Mucosa of descending colon (tissue), 3 donors: ENCODE results near the gene DDAH1. TPM values are rescaled to one million over a fixed set of nuclear protein-coding genes. Genes with fewer than 3 reads are reported as not detected.

ENCODE experiments used
- ATAC-seq: fragments of 200-7000 bp; cut with Tn5 transposase; one replicate; pipeline ENCODE4 v1.9.1; 2020; ENCODE audit warnings: mild to moderate bottlenecking, moderate library complexity
- DNase-seq, 3 donors: peaks; one replicate each; pipeline ENCODE4 v3.0.0-alpha.2; 2020
- H3K36me3 ChIP-seq: fragments of 200-600 bp; one replicate; pipeline ENCODE4 v1.8.0; 2021; ENCODE audit warnings: low read depth, mild to moderate bottlenecking
- H3K4me1 ChIP-seq: fragments of 200-600 bp; one replicate; pipeline ENCODE4 v1.8.0; 2021; ENCODE audit warnings: low read depth, mild to moderate bottlenecking
- H3K4me3 ChIP-seq: fragments of 200-600 bp; one replicate; pipeline ENCODE4 v1.8.0; 2021; ENCODE audit warnings: mild to moderate bottlenecking
- H3K9me3 ChIP-seq: fragments of 200-600 bp; one replicate; pipeline ENCODE4 v1.8.0; 2021; ENCODE audit warnings: mild to moderate bottlenecking
- intact Hi-C, 2 donors: fragments of 100-400 bp; cut with DNase I in 1 of 2; cut with micrococcal nuclease in 1 of 2; formaldehyde crosslinking; loops; one replicate each; pipeline versions ENCODE4 v1.11.0 to v1.11.1; 2022; cut with DNase I, micrococcal nuclease
- total RNA-seq, 3 donors: library from RNA; stranded (reverse); fragmentation: NEBNext Ultra II Directional in 2 of 3; extraction: Animal tissue kit (Norgen Biotek cat#: 25700) in 2 of 3; gene quantifications; one replicate each; pipeline versions ENCODE4 v1.2.1 to v1.2.4, GENCODE V29; 2021 to 2023
- TF ChIP-seq, protein P1 (sequence below): fragments of 200-600 bp; IDR thresholded peaks from one replicate; pipeline ENCODE4 v1.8.0; 2022; ENCODE audit warnings: antibody characterized with exemption, mild to moderate bottlenecking
- donor health status: DM: no; HTN: no; CAD: no; lungs with moderate emphysema.
- donor health status: DM: no; HTN: no; CAD: no.
- donor health status: DM: no; HTN: yes; CAD: no.

The DDAH1 gene
- total RNA-seq, 3 donors from 2014 or later = 45.9 to 86.3 (median 74.1) TPM

DNA sequence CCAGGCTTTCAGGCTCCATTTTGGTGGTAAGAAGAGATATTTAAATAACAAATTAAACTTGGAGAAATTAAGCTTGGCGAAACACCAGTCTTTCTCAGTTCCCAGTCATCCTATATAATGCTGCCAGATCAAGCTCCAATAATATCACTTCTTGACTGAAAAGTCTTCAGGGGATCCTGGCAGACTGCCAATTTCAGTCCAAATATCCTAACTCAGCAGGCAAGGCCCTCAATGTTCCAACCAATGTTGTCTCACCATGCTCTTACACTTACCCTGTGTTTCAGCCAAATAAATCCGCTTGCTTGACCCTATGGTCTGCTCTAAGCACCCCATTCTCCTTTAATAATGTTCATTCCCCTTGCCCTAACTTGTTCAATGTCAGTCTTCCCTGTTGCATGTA is 148.6 kb downstream of the DDAH1 start:
- DNase-seq (no peak), ATAC-seq (no peak)
- Histone ChIP-seq H3K4me1 (no peaks in the 10 kb centered on the region), H3K9me3 (no peaks in the 10 kb centered on the region), H3K36me3 (no peaks in the 10 kb centered on the region), H3K4me3 (no peak overlapping the region)
- intact Hi-C loops = loop anchor here in 1 of 2 donors (10.0 kb wide), 1 partner anchor 268 kb away; the partner anchor contains the start of gene CCN1
- TF ChIP-seq, protein P1, sequence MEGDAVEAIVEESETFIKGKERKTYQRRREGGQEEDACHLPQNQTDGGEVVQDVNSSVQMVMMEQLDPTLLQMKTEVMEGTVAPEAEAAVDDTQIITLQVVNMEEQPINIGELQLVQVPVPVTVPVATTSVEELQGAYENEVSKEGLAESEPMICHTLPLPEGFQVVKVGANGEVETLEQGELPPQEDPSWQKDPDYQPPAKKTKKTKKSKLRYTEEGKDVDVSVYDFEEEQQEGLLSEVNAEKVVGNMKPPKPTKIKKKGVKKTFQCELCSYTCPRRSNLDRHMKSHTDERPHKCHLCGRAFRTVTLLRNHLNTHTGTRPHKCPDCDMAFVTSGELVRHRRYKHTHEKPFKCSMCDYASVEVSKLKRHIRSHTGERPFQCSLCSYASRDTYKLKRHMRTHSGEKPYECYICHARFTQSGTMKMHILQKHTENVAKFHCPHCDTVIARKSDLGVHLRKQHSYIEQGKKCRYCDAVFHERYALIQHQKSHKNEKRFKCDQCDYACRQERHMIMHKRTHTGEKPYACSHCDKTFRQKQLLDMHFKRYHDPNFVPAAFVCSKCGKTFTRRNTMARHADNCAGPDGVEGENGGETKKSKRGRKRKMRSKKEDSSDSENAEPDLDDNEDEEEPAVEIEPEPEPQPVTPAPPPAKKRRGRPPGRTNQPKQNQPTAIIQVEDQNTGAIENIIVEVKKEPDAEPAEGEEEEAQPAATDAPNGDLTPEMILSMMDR = no peak

DNA sequence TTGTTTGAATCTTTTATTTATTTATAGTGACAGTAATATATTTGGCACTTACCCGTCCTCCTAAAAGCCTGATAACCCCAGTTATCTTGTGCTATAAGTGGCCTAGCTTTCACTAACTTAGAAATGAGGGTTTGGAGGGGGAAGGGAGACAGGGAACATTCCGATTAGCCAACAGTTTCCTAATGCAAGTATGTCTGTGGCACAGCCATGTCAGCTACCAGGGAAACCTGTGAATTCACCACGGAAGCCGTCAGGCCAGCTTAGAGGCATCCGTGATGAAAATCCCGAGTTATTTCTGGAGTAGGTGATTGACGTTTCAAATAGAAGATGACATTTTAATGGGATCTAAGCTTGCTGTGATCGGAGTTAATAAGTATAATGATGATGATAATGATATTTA is 149.2 kb downstream of the DDAH1 start:
- Histone ChIP-seq H3K36me3 (no peaks in the 10 kb centered on the region), H3K4me3 (no peak overlapping the region), H3K4me1 (no peaks in the 10 kb centered on the region), H3K9me3 (no peaks in the 10 kb centered on the region)
- intact Hi-C loops = loop anchor here in 1 of 2 donors (10.0 kb wide), 1 partner anchor 269 kb away; the partner anchor contains the start of gene CCN1
- ATAC-seq (no peak), DNase-seq (no peak)
- TF ChIP-seq, protein P1 = no peak

DNA sequence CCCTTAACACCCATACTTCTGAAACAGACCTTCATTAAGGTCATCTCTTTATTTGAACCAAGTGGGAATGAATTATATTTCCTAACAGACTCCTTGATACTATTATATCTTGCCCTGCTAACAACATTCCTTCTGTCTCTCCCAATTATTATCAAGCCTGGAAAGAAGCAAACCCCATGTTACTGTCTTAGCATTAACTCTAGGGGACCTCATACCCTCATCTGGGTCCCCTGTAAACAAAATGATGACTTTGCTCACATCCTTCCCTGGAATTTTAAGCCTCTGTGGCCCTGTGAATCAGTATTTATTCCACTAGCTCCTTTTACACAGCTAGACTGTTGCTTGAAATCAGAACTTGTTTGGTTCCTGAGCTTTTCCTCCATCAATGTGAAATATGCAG is 150.2 kb downstream of the DDAH1 start:
- no peaks in the 10 kb centered on the region for H3K9me3 ChIP-seq
- intact Hi-C loops = loop anchor here in 1 of 2 donors (10.0 kb wide), 1 partner anchor 270 kb away; the partner anchor contains the start of gene CCN1
- no peak for ATAC-seq
- H3K36me3 ChIP-seq = no peaks in the 10 kb centered on the region
- H3K4me1 ChIP-seq = no peaks in the 10 kb centered on the region
- no peak for DNase-seq
- TF ChIP-seq, protein P1 = no peak
- H3K4me3 ChIP-seq = no peak overlapping the region

- Histone ChIP-seq H3K9me3 (no peaks in the 10 kb centered on the region), H3K4me1 (no peaks in the 10 kb centered on the region), H3K36me3 (no peaks in the 10 kb centered on the region), H3K4me3 (no peak overlapping the region)
- TF ChIP-seq, protein P1 = no peak
- DNase-seq (no peak), ATAC-seq (peak; percentile 39)
- intact Hi-C loops = loop anchor here in 1 of 2 donors (10.0 kb wide), 1 partner anchor 271 kb away; the partner anchor contains the start of gene CCN1
These were observed 150.9 kb downstream of the DDAH1 start for GRCh38 chr1:85313888-85314696.

DNA sequence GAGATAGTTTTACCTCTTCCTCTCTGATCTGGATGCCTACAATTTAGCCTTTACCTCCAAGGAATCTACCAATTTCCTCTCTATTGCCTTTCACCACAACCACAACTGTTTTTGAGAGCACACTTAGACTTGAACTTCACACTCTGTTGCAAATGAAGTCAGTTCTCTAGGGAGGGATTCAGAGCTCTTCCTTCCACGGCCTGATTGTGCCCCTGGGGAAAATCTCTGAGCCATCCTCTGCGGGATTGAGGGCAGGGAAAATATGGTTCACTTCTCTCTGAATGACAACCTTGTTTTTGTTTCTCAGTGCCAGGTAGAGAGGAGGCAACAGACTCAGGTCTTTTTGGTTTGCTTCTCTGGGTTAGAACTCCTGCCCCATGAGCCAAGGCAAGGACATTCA is 153.1 kb downstream of the DDAH1 start:
- H3K36me3 ChIP-seq = no peaks in the 10 kb centered on the region

More for the DNA sequence above, 153.1 kb downstream of the DDAH1 start:
- intact Hi-C loops = loop anchor here in 1 of 2 donors (10.0 kb wide), 1 partner anchor 273 kb away; the partner anchor contains the start of gene CCN1
- DNase-seq (no peak), ATAC-seq (no peak)
- peaks cover 8% of the 10 kb centered on the region for H3K4me1 ChIP-seq
- TF ChIP-seq, protein P1 = no peak
- H3K4me3 ChIP-seq = no peak overlapping the region
- H3K9me3 ChIP-seq = no peaks in the 10 kb centered on the region
